Measurements from ENCODE around the gene PLEKHF1. TPM values are rescaled to one million over a fixed set of nuclear protein-coding genes. Genes with fewer than 3 reads are reported as not detected.

PLEKHF1 gene
- total and polyA plus RNA-seq, 2 experiments from 2014 or later, result 10.1 to 25.1 TPM

GRCh38 chr19:29682236-29682895, 17.1 kb downstream of the PLEKHF1 start:
- Mint-ChIP-seq H3K27ac (no peak overlapping the region), H3K9me3 (peaks cover 5% of the 10 kb centered on the region), H3K36me3 (ENCODE audit: low read depth) (peaks cover 4% of the 10 kb centered on the region; the same call in 1 of the 3 replicates), H3K4me1 (peaks cover 4% of the 10 kb centered on the region), H3K27me3 (ENCODE audit: insufficient read depth, low read depth, poor library complexity) (peaks cover 6% of the 10 kb centered on the region), H3K4me3 (no peak overlapping the region)
- DNase-seq (ENCODE audit: low spot score) (no peak), ATAC-seq (no peak)
- TF ChIP-seq JUNB (IDR thresholded peaks at IDR 0.05; ENCODE audit: unreplicated experiment), result no peak
- TF ChIP-seq CTCF (conservative IDR thresholded peaks at IDR 0.05; ENCODE audit: low read depth in 2 of 2), result no peak
- no peak for TF ChIP-seq NANOG (IDR thresholded peaks at IDR 0.05; ENCODE audit: borderline replicate concordance)
- no peak for TF ChIP-seq REST (IDR thresholded peaks at IDR 0.05; ENCODE audit: unreplicated experiment)
- TF ChIP-seq ZNF462 (CRISPR knock-in tag; IDR thresholded peaks at IDR 0.05), result no peak
- no peak for TF ChIP-seq ZNF114 (CRISPR knock-in tag; IDR thresholded peaks at IDR 0.05)
- TF ChIP-seq STAT1 (IDR thresholded peaks at IDR 0.05; ENCODE audit: unreplicated experiment), result no peak
- TF ChIP-seq EZH2phosphoT487 (IDR thresholded peaks at IDR 0.05; ENCODE audit: unreplicated experiment), result no peak
- no peak for TF ChIP-seq POLR2AphosphoS5 (IDR thresholded peaks at IDR 0.05; ENCODE audit: low read depth)
- TF ChIP-seq ETS1 (IDR thresholded peaks at IDR 0.05), result no peak
- no peak for TF ChIP-seq ZNF331 (CRISPR knock-in tag; IDR thresholded peaks at IDR 0.05; ENCODE audit: low read depth)
- TF ChIP-seq CREB1 (CRISPR knock-in tag; IDR thresholded peaks at IDR 0.05; ENCODE audit: low read depth), result no peak
- no peak for TF ChIP-seq EZH2 (IDR thresholded peaks at IDR 0.05; ENCODE audit: low read depth, unreplicated experiment)
- Histone ChIP-seq H3K9me2 (ENCODE audit: insufficient read depth) (no peaks in the 10 kb centered on the region), H3K4me1 (ENCODE audit: insufficient read depth) (no peaks in the 10 kb centered on the region), H3K36me3 (ENCODE audit: insufficient read depth) (no peaks in the 10 kb centered on the region), H3K27me3 (ENCODE audit: insufficient read depth) (no peaks in the 10 kb centered on the region), H3K79me2 (replicated peaks; ENCODE audit: insufficient read depth) (no peaks in the 10 kb centered on the region), H2AFZ (no peak overlapping the region), H3K4me3 (no peak overlapping the region), H3K27ac (ENCODE audit: low read depth) (no peak overlapping the region), H3K4me2 (no peak overlapping the region), H3F3A (replicated peaks; ENCODE audit: low read depth) (no peaks in the 10 kb centered on the region), H4K20me1 (replicated peaks; ENCODE audit: insufficient read depth) (no peaks in the 10 kb centered on the region)

Measured in GM23338 (cell line).